SKM-1 (cell line): ENCODE results near the gene CYFIP2.

Experiments used
- DNase-seq: peaks from one replicate; lab custom pipeline; 2025; ENCODE audit not compliant: unreplicated experiment; lab: John Stamatoyannopoulos, UW

Gene CYFIP2

GRCh38 chr5:157312492-157312891 is 46.6 kb downstream of the CYFIP2 start:
- peak; percentile 18 for DNase-seq

GRCh38 chr5:157322581-157322980 is 56.7 kb downstream of the CYFIP2 start:
- DNase-seq, result no peak

DNA sequence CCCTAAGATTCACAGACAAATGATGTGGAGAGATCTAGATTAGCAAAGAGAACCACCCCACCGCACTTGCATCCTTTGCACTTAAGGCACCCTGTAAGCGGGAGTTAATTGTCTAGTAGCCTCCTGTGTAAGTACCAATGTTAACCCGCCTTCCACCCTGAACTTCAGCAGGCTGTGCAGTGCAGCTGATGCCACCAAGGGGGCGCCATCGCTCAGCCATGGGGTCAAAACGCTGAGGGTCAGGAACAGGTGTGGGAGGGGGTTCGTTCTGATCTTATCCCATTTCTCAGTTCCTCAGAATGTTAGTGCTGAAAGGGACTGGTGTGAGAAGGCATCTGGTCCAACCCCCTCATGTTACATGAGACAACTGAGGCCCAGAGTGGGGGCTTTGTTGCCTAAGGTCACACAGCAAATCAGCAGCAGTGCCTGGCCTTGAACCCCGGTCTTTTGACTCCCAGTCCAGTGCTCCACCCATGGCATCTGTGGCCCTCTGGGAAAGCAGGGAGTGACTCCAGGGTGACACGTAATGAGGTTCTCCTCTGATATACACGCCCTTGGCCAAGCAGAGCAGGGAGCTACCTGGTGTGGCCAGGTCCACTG is 57.3 kb downstream of the CYFIP2 start:
- no peak for DNase-seq

DNA sequence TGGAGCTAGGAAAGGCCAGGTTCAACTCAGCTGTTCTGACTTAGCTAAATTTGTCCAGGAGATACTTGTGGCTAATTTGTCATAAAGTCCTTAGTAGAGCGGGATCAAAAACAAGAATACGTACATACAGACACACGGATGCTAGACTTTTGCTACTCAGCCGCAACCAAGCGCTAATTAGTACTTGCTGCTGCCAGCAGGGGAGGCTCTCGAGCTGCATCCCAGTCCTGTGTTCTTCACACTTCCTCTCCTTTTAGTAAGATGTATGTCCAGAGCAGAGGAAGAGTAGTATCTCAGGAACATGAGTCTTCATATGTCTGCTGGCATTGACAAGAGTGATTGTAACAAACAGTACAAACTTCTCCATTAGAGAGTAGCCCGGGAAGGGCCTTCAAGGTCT is 58.3 kb downstream of the CYFIP2 start:
- DNase-seq, result no peak

- DNase-seq, result no peak
These were observed 60.6 kb downstream of the CYFIP2 start for GRCh38 chr5:157326440-157327005.

GRCh38 chr5:157327771-157328170 is 61.8 kb downstream of the CYFIP2 start:
- DNase-seq, result no peak

DNA sequence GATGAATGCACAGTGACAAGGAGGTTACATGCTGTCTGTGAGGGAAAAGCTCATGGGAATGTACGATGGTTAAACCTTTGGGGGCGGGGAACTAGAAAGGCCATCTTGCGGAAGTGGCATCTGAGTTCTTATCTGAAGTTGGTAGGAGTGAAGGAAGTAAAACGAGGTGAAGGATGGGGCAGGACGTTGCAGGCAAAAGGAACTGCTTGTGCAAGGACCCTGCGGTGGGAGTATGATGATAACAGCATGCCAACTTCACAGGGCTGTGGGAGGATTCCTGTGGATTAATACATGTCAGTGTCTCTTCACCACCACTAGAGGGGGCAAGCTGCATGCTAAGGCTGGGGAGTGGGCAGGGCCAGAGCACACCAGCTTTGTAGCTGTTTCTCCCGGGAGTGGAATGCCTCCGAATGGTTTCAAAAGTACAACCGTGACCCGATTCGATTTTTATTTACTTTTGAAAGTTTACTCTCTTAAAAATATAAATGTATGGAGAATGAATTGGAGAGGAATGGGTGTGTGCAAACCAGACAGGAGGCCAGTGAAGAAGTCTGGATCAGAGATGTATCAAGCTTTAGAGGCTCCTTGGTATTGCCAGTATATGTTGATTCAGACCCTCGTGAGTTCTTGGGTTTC is 62.5 kb downstream of the CYFIP2 start:
- peak; percentile 95 for DNase-seq

DNA sequence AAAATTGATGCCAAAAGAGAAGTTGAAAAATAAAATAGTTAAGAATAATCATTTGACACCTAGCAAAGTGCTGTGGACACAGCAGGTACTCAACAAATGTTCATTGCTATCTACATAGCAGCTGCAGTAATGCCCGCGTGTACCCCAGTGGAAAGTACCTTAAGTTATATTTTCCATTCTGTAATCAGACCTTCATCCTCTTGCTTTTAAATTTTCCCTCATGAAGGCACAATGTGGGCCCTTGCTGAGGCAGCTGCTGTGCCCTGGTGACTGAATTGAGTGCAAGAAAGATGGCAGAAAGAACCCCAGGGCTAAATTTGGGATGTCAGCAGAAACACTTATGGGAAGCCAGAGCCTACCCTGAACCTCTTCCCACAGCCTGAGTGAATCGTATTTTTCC is 65.9 kb downstream of the CYFIP2 start:
- DNase-seq, result no peak

DNA sequence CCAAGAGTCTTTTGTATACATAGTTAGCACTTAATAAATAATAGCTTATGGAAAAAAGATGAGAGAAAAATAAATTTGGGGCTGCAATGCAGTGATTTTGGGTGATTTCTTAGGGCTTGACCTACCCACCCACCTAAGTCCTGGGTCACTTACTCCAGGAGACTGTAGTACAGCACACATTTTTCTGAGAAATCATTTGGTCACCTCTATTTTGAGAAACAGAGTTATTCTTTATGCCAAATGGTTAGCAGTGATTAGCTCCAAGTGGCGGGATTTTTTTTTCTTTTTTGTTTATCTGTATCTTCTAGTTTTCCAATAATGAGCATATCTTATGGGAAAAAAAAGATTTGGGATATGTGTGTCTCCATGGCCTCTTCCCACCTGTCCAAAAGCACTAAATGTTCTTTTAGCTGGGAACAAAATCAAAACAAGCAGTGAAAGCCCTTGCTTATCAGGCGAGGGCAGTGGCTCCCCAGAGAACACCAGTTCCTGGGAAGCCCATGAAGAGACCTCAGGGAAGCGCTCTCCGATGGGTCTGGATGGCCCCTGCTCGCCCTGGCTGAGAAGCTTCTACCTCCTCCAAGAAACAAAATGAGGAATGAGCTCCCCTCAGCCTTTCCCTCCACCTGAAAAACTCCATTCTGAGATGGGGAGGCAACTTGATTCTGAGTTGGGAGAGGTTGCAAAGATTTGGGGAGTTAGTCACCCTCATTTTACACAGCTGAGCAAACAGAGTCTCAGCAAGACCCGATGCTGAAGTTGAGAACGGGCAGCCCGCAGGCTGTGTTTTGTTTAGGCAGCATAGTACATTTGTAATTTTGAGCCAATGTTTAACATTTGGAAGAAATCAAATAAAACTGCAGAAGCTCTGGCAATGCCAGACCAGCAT is 69.9 kb downstream of the CYFIP2 start:
- no peak for DNase-seq

- DNase-seq, result no peak
These were observed 70.5 kb downstream of the CYFIP2 start for GRCh38 chr5:157336423-157336744.

DNA sequence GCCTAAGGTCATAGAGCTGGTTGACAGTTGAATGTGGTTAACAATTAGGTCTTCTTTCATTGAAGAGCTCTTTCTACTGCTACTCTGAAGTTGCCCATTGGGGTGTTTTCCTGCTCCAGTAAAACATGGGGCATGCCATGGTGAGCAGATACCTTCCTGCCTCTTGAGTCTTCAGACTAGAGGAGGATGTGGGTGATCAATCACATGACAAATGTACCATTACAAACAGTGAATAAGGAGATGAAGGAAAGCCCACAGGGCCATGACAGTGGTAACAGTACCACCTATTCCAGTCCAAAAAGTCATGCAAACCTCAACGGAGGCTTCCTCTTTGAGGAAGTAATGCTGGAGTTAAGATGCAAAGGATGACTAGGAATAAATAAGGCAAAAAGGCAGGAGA is 73.5 kb downstream of the CYFIP2 start:
- DNase-seq, result no peak

DNA sequence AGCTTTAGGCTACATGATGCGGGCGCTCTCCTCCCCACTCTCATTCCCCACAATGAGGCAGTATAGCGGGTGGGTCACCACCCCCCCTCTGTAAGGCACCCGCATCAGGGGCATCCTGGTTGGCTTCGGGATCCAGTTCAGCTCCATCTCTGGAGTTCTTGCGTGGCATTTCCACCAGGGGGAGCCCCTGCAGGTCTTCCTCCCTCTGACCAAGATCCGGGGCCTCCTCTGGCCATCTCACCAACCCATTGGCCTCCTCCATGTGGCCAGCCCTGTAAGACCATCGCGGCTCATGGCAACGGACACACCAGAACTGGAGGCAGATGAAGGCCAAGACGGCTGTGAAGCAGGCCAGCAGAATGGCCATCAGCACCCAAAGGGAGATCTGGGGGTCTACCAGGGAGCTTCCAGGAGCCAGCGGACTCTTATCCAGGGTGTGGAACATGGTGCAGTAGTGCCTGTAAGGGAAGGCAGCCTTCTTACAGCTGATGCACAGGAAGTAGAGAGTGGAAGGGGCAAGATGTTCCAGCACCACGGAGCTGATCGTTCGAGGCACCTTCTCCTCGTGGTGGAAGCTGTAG is 77.0 kb downstream of the CYFIP2 start:
- DNase-seq, result no peak

- no peak for DNase-seq
These were observed 78.2 kb downstream of the CYFIP2 start for GRCh38 chr5:157343842-157344790.

DNA sequence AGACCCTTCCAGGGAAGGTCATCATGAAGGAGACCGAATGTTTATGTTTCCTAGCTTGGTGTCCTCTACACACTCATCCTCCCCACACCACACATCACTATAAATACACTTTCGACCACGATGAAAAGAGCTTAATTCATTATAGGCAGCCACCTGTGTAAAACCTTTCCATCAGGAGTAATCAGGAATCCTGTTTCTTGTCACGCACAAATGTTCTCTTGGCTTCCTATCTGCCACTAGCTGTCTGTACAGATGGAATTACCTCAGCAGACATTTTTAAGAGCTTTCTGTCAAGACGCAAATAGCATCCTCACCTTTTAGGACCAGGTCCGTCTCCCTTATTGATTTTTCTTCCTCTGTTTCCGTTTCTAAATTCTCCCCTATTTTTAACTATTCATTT is 79.1 kb downstream of the CYFIP2 start:
- no peak for DNase-seq

DNA sequence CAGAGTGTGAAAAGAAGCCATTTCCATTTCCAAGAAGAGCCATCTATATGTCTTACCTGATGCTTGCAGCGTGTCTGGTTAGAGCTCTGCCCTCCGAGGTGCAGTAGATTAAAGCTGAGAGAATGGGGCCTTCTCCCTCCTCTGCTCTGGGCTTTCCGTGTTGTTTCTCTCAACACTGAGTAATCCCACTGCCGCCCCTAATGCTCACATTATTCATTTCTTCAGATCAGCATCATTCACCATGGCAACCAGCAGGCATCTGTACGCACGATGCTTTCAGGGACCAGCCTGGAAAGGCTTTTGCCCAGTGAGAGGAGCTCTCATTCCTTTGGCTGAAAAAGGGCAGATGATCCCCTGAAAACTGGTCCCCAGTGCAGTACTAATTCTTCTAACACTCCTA is 79.6 kb downstream of the CYFIP2 start:
- DNase-seq, result no peak

GRCh38 chr5:157347301-157348048 is 81.6 kb downstream of the CYFIP2 start:
- DNase-seq, result no peak

GRCh38 chr5:157348049-157348400 is 82.1 kb downstream of the CYFIP2 start:
- DNase-seq, result no peak

GRCh38 chr5:157350939-157351801 is 85.2 kb downstream of the CYFIP2 start:
- DNase-seq, result no peak

DNA sequence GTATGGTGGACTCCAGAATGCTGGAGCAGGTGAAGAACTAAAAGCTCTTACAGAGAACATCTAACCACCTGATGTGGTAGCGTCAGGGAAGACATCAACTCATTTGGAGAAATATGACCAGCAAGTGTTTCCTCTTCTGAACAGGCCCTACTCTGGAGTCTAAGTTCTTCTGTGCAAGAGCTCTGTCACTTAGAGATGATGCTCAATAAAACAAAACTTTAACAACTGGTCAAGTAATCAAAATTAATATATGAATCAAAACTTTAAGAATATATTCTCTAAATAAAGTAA is 85.8 kb downstream of the CYFIP2 start:
- no peak for DNase-seq
